ENCODE data around the gene SORCS2. TPM values are rescaled to one million over a fixed set of nuclear protein-coding genes. Genes with fewer than 3 reads are reported as not detected.

Gene SORCS2
- total RNA-seq, 1 donor from 2014 or later, result 3.0 TPM

DNA sequence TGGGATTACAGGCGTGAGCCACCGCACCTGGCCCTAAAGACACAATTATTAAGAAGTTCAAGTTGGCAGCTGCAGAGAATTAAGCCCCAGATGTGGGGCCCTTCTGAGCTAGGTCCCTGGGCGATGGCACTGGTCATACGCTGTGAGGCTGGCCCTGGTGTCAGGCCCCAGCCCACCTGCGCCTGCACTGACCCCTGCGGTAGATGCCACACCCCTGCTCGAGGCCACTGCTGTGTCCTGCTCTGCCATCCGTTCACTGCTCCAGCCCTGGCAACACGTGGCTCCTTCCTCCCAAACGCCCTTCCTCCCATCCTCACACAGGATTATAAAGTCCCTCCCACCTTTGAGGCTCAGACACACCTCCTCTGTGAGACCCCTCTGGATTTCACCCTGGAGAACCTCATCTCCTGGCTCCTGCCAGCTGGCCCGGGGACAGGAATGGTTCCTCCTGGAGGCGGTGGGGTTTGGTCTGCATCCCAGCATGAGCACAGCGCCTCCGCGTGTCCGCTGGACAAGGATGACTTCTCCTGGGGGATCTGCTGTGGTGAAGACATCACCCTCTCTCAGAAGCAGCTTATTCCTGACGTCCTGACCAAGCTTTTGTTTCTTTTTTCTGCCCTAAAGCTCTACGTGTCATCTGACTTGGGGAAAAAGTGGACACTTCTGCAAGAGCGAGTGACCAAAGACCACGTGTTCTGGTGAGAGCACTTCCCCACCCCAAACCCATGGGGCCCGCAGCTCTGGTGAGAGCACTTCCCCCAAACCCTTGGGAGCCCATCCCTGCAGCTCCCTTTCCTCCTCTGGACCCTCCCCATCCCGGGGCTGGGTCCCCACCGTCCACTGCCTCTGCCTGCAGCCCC, 461.4 kb downstream of the SORCS2 start:
- Mint-ChIP-seq H3K4me3 (ENCODE audit: unreplicated experiment) (no peak overlapping the region), H3K36me3 (ENCODE audit: unreplicated experiment) (no peaks in the 10 kb centered on the region), H3K4me1 (ENCODE audit: unreplicated experiment) (peaks cover 14% of the 10 kb centered on the region), H3K9me3 (ENCODE audit: unreplicated experiment) (no peaks in the 10 kb centered on the region), H3K27me3 (ENCODE audit: unreplicated experiment) (peaks cover 14% of the 10 kb centered on the region), H3K27ac (ENCODE audit: unreplicated experiment) (no peak overlapping the region)
- no peak for DNase-seq (ENCODE audit: extremely low spot score, unreplicated experiment)
- TF ChIP-seq, protein P1, sequence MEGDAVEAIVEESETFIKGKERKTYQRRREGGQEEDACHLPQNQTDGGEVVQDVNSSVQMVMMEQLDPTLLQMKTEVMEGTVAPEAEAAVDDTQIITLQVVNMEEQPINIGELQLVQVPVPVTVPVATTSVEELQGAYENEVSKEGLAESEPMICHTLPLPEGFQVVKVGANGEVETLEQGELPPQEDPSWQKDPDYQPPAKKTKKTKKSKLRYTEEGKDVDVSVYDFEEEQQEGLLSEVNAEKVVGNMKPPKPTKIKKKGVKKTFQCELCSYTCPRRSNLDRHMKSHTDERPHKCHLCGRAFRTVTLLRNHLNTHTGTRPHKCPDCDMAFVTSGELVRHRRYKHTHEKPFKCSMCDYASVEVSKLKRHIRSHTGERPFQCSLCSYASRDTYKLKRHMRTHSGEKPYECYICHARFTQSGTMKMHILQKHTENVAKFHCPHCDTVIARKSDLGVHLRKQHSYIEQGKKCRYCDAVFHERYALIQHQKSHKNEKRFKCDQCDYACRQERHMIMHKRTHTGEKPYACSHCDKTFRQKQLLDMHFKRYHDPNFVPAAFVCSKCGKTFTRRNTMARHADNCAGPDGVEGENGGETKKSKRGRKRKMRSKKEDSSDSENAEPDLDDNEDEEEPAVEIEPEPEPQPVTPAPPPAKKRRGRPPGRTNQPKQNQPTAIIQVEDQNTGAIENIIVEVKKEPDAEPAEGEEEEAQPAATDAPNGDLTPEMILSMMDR (IDR thresholded peaks at IDR 0.05), result no peak

- no peaks in the 10 kb centered on the region for H3K9me3 Mint-ChIP-seq (ENCODE audit: unreplicated experiment)
- TF ChIP-seq, protein P1 (IDR thresholded peaks at IDR 0.05), result no peak
- H3K27me3 Mint-ChIP-seq (ENCODE audit: unreplicated experiment), result peaks cover 14% of the 10 kb centered on the region
- no peaks in the 10 kb centered on the region for H3K36me3 Mint-ChIP-seq (ENCODE audit: unreplicated experiment)
- no peak overlapping the region for H3K4me3 Mint-ChIP-seq (ENCODE audit: unreplicated experiment)
- H3K27ac Mint-ChIP-seq (ENCODE audit: unreplicated experiment), result no peak overlapping the region
- no peak for DNase-seq (ENCODE audit: extremely low spot score, unreplicated experiment)
- H3K4me1 Mint-ChIP-seq (ENCODE audit: unreplicated experiment), result peaks cover 12% of the 10 kb centered on the region
Measured at GRCh38 chr4:7654550-7655445, 462.5 kb downstream of the SORCS2 start.

- Mint-ChIP-seq H3K36me3 (ENCODE audit: unreplicated experiment) (no peaks in the 10 kb centered on the region), H3K9me3 (ENCODE audit: unreplicated experiment) (no peaks in the 10 kb centered on the region), H3K27me3 (ENCODE audit: unreplicated experiment) (peaks cover 14% of the 10 kb centered on the region), H3K4me3 (ENCODE audit: unreplicated experiment) (no peak overlapping the region), H3K27ac (ENCODE audit: unreplicated experiment) (no peak overlapping the region), H3K4me1 (ENCODE audit: unreplicated experiment) (peaks cover 11% of the 10 kb centered on the region)
- TF ChIP-seq, protein P1 (IDR thresholded peaks at IDR 0.05), result no peak
- no peak for DNase-seq (ENCODE audit: extremely low spot score, unreplicated experiment)
Measured at GRCh38 chr4:7655511-7656243, 463.3 kb downstream of the SORCS2 start.

- no peak overlapping the region for H3K4me3 Mint-ChIP-seq (ENCODE audit: unreplicated experiment)
- H3K9me3 Mint-ChIP-seq (ENCODE audit: unreplicated experiment), result no peaks in the 10 kb centered on the region
- H3K4me1 Mint-ChIP-seq (ENCODE audit: unreplicated experiment), result peaks cover 6% of the 10 kb centered on the region
- H3K36me3 Mint-ChIP-seq (ENCODE audit: unreplicated experiment), result no peaks in the 10 kb centered on the region
- peaks cover 14% of the 10 kb centered on the region for H3K27me3 Mint-ChIP-seq (ENCODE audit: unreplicated experiment)
- no peak for DNase-seq (ENCODE audit: extremely low spot score, unreplicated experiment)
- TF ChIP-seq, protein P1 (IDR thresholded peaks at IDR 0.05), result no peak
- no peak overlapping the region for H3K27ac Mint-ChIP-seq (ENCODE audit: unreplicated experiment)
Measured at GRCh38 chr4:7656244-7656800, 464.0 kb downstream of the SORCS2 start.
